Smooth muscle cell (in vitro differentiated cells): Measurements from ENCODE around the gene FRY. TPM values are rescaled to one million over a fixed set of nuclear protein-coding genes. Genes with fewer than 3 reads are reported as not detected.
A peak's percentile ranks its signal among the peaks of the same experiment; 100 is the strongest.
"Not testable (repeated sequence)": the region's sequence is repeated elsewhere in the genome, so short reads cannot be mapped to it uniquely, and the experiment has no call there.

Source experiments
- DNase-seq: peaks from one replicate; lab custom pipeline; 2025; ENCODE audit not compliant: unreplicated experiment; lab: John Stamatoyannopoulos, UW
- H2AFZ ChIP-seq: fragments of 200-600 bp; sonication (generic); 2 replicates; pipeline ENCODE4 v1.6.0; 2016; ENCODE audit warnings: antibody characterized with exemption, low read depth, mild to moderate bottlenecking
- H3F3A ChIP-seq: fragments of 200-600 bp; sonication (generic); 2 replicates; pipeline ENCODE4 v1.6.0; 2017; ENCODE audit warnings: antibody characterized with exemption, low read depth
- H3K27ac ChIP-seq: fragments of 200-600 bp; sonication (generic); 2 replicates; pipeline ENCODE4 v1.5.1; 2016; ENCODE audit warnings: low read depth, mild to moderate bottlenecking
- H3K27me3 ChIP-seq: fragments of 200-600 bp; sonication (generic); 2 replicates; pipeline ENCODE4 v1.6.1; 2016; ENCODE audit warnings: low read depth, mild to moderate bottlenecking
- H3K36me3 ChIP-seq: fragments of 200-600 bp; sonication (generic); 2 replicates; pipeline ENCODE4 v1.5.1; 2016; ENCODE audit warnings: low read depth
- H3K4me1 ChIP-seq: fragments of 200-600 bp; sonication (generic); 2 replicates; pipeline ENCODE4 v1.5.1; 2016; ENCODE audit warnings: low read depth
- H3K4me2 ChIP-seq: fragments of 200-600 bp; sonication (generic); 2 replicates; pipeline ENCODE4 v1.6.0; 2016; ENCODE audit warnings: mild to moderate bottlenecking
- H3K4me3 ChIP-seq: fragments of 200-600 bp; sonication (generic); 2 replicates; pipeline ENCODE4 v1.5.1; 2016; ENCODE audit warnings: mild to moderate bottlenecking
- H3K79me2 ChIP-seq: fragments of 200-600 bp; sonication (generic); 2 replicates; pipeline ENCODE4 v1.6.0; 2016; ENCODE audit warnings: low read depth, mild to moderate bottlenecking
- H3K9ac ChIP-seq: fragments of 200-600 bp; sonication (generic); 2 replicates; pipeline ENCODE4 v1.6.0; 2016; ENCODE audit warnings: low read depth
- H3K9me3 ChIP-seq: fragments of 200-600 bp; sonication (generic); replicated peaks from 2 replicates; pipeline ENCODE4 v1.5.1; 2016; ENCODE audit warnings: low read depth
- H4K20me1 ChIP-seq: fragments of 200-600 bp; sonication (generic); 2 replicates; pipeline ENCODE4 v1.6.0; 2016; ENCODE audit warnings: low read depth
- CTCF ChIP-seq: fragments of 200-600 bp; sonication (generic); IDR thresholded peaks from 2 replicates; pipeline ENCODE4 v1.5.1; 2017; ENCODE audit warnings: borderline replicate concordance, mild to moderate bottlenecking, antibody characterized with exemption; ENCODE audit not compliant: insufficient read depth, poor library complexity, severe bottlenecking
- WGBS: methylation state at CpG from one replicate; pipeline ENCODE4 v1.1.7; 2016; ENCODE audit warnings: low lambda C conversion rate; 5-methylcytosine and 5-hydroxymethylcytosine counted together
- polyA plus RNA-seq: library from polyadenylated mRNA; unstranded; fragments of >200 nt; fragmentation: Nextera tagmentation; extraction: Ambion mirVana; gene quantifications from 2 replicates; pipeline ENCODE4 v1.2.1, GENCODE V29; 2016
- total RNA-seq: library from RNA; depleted of rRNA; stranded (reverse); fragments of >200 nt; gene quantifications from 2 replicates; pipeline ENCODE4 v1.2.3, GENCODE V29; 2014

FRY gene
- 1.9 and 3.2 TPM in 2 replicates for total RNA-seq
- 0.95 and 1.1 TPM in 2 replicates for polyA plus RNA-seq

DNA sequence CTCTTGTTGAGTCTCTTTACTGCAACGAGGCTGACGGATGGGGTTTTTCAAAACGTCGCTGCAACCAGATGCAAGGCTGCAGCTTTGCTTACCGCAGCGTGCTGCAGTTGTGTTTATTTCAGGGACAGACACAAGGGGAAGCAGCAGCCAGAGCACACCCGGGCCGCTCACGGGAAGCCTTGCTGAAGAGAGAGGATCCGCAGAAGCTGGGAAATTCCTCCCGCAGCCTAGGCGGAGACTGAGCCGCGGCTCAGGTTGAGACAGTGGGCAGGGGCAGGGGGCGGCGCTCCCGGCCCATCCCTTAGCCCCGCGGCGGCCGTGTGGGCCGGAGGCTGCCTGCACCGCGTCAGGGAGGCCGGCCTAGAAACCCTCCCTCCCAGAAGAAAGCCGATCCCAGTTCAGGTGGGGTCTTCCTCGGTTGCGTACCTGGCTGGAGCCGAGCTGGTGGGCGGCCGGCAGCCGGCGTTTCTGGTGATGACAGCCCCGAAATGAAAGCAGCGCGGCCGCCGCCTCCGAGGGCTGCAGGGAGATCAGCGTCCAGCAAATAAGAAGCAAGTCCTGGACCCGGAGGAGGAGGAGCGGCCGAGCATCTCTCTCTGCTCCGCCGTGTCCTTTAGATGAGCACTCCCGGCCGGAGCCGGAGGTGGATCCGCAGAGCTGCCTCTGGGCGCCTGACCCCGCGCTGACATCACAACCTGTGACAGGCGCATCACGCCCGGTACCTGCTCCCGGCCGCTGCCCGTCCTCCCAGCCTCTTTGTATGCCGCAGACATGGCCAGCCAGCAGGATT, at the start of gene FRY:
TSS of gene FRY (plus strand) at position 750 of the 790 bp plus-strand sequence. CDS start at position 772, 22 bp downstream.
- Histone ChIP-seq H3K4me3 (peak within 1 kb of the TSS; percentile 76), H3K9me3 (no peaks in the 10 kb centered on the region), H3K4me1 (peaks cover 24% of the 10 kb centered on the region), H4K20me1 (no peaks in the 10 kb centered on the region), H3K36me3 (no peaks in the 10 kb centered on the region), H2AFZ (peak within 1 kb of the TSS; percentile 97), H3F3A (no peaks in the 10 kb centered on the region), H3K4me2 (peak within 1 kb of the TSS; percentile 95), H3K27ac (no peak within 1 kb of the TSS), H3K27me3 (peaks cover 11% of the 10 kb centered on the region), H3K9ac (peak within 1 kb of the TSS; percentile 29), H3K79me2 (no peaks in the 10 kb centered on the region)
- no peak for TF ChIP-seq CTCF
- peak; percentile 32 for DNase-seq
- 1% methylated on average over 49 of the region's 59 CpGs for WGBS

DNA sequence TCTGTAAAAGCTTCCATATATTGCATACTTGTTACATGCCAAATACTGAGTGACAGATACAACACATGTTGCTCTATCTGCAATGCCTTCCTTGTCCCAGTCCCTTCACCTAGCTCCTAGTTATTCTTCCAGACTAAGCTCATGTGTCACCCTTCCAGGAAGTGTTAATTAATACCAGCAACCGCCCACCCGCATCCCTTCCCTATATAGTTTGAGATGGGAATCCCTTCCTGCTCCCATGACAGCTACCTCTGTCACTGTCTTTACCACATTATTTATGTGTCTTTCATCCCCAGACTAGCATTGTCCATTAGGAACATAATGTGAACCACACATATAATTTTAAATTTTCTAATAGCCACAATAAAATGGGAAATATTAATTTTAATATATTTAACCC, 49.5 kb upstream of the FRY start:
- H3K27me3 ChIP-seq = no peaks in the 10 kb centered on the region
- H3K9ac ChIP-seq = peak overlapping the region; percentile 52

GRCh38 chr13:31982540-31982939, 49.0 kb upstream of the FRY start:
- no peaks in the 10 kb centered on the region for H3F3A ChIP-seq
- WGBS = 41% methylated on average over 5 of the region's 5 CpGs
- no peaks in the 10 kb centered on the region for H3K79me2 ChIP-seq
- TF ChIP-seq CTCF = no peak
- peak; percentile 4 for DNase-seq
- peak overlapping the region; percentile 52 for H3K9ac ChIP-seq
- peak overlapping the region; percentile 32 for H3K4me2 ChIP-seq
- peak overlapping the region; percentile 91 for H3K27ac ChIP-seq
- H3K4me3 ChIP-seq = no peak overlapping the region
- H2AFZ ChIP-seq = no peak overlapping the region
- no peaks in the 10 kb centered on the region for H3K4me1 ChIP-seq
- no peaks in the 10 kb centered on the region for H3K9me3 ChIP-seq
- no peaks in the 10 kb centered on the region for H4K20me1 ChIP-seq
- no peaks in the 10 kb centered on the region for H3K27me3 ChIP-seq
- H3K36me3 ChIP-seq = no peaks in the 10 kb centered on the region

More for the DNA sequence above, 49.5 kb upstream of the FRY start:
- Histone ChIP-seq H3F3A (no peaks in the 10 kb centered on the region), H3K4me1 (no peaks in the 10 kb centered on the region), H3K36me3 (no peaks in the 10 kb centered on the region), H3K79me2 (no peaks in the 10 kb centered on the region), H2AFZ (no peak overlapping the region), H3K9me3 (no peaks in the 10 kb centered on the region), H3K4me2 (no peak overlapping the region), H3K4me3 (no peak overlapping the region), H4K20me1 (no peaks in the 10 kb centered on the region), H3K27ac (peak overlapping the region; percentile 91)
- TF ChIP-seq CTCF = no peak
- WGBS = 67% methylated on average over 2 of the region's 2 CpGs
- no peak for DNase-seq

DNA sequence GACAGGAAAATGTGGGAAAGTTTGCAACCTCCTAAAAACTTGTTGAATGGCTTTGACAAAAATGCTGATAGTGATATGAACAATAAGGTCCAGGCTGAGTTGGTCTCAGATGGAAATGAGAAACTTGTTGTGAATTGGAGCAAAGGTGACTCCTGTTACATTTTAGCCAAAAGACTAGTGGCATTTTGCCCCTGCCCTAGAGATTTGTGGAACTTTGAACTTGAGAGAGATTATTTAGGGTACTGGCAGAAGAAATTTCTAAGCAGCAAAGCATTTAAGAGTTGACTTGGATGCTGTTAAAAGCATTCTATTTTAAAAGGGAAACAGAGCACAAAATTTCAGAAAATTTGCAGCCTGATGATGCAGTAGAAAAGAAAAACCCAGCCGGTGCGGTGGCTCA, 47.9 kb upstream of the FRY start:
- H3K4me1 ChIP-seq, H3K79me2 ChIP-seq, H4K20me1 ChIP-seq, H3K4me3 ChIP-seq, H3K36me3 ChIP-seq, H3K4me2 ChIP-seq, H3K27me3 ChIP-seq, H3K9ac ChIP-seq, H3K9me3 ChIP-seq, DNase-seq, H3F3A ChIP-seq: not testable (repeated sequence)
- Histone ChIP-seq H2AFZ (peak overlapping the region; percentile 50), H3K27ac (peak overlapping the region; percentile 91)
- WGBS = 88% methylated on average over 2 of the region's 2 CpGs

GRCh38 chr13:31984388-31984787, 47.2 kb upstream of the FRY start:
- H3K4me3 ChIP-seq, H3K36me3 ChIP-seq, H3K4me2 ChIP-seq, H3F3A ChIP-seq, H3K79me2 ChIP-seq, H3K9ac ChIP-seq, H3K27me3 ChIP-seq, H2AFZ ChIP-seq, H3K9me3 ChIP-seq, H3K4me1 ChIP-seq, DNase-seq, H4K20me1 ChIP-seq, H3K27ac ChIP-seq: not testable (repeated sequence)
- 94% methylated on average over 4 of the region's 4 CpGs for WGBS
